HG03097 (cell line): ENCODE results near the gene CFAP74.

Experiments
- ATAC-seq: cut with Tn5 transposase; IDR thresholded peaks from one replicate; pipeline ENCODE4 v1.9.1; 2021; ENCODE audit not compliant: unreplicated experiment, low FRiP score

CFAP74 gene

GRCh38 chr1:2041305-2041704 is 37.7 kb upstream of the CFAP74 start:
- ATAC-seq: no peak

GRCh38 chr1:2039251-2039650 is 35.7 kb upstream of the CFAP74 start:
- no peak for ATAC-seq

GRCh38 chr1:2038229-2038628 is 34.6 kb upstream of the CFAP74 start:
- no peak for ATAC-seq

DNA sequence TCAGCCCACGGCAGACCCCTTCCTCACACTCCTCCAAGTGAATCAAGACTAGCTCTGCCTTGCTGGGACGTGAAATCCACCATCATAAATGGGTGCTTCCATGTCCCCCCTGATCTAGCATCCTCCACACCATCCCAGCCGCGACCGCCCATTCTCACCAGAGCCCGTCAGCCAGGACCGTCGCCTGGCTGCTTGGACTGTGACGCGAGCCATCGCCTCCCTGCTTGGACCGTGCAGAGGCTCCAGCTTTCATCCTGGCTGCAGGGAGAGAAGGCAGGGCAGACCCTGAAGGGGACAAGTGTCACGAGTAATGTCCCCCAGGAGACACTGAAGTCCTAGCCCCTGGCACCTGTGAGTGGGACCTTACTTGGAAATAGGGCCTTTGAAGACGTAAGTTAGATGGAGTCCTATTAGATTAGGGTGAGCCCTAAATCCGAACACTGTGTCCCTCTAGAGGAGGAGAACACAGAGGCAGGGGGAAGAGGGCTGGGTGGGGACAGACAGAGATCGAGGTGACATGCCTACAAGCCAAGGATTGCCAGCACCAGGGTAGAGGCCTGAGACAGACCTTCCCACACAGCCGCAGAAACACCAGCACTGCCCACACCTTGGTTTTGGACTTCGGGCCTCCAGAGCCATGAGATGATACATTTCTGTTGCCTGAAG is 33.9 kb upstream of the CFAP74 start:
- ATAC-seq: no peak

DNA sequence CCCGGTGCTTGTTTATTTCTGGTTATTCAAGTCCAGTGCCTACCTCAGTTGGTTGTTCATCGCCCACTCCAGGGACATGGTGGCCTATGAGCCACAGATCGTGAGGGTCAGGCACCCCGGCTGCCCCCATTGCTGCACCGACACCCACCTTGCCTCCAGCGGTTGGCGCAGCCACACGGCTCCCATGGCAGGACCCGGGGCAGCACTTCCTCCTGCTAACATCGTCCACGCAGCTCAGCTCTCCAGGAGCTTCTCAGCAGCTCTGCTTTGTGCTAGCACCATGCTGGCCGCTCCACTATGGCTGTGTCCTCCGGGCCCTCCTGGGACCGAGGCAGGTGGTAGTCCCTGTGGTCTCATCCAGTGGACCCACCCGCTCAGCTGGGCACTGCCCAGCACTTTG is 32.7 kb upstream of the CFAP74 start:
- ATAC-seq: no peak

- ATAC-seq: no peak
Measured at GRCh38 chr1:2033165-2033564, 29.6 kb upstream of the CFAP74 start.

GRCh38 chr1:2032737-2033136 is 29.2 kb upstream of the CFAP74 start:
- no peak for ATAC-seq

DNA sequence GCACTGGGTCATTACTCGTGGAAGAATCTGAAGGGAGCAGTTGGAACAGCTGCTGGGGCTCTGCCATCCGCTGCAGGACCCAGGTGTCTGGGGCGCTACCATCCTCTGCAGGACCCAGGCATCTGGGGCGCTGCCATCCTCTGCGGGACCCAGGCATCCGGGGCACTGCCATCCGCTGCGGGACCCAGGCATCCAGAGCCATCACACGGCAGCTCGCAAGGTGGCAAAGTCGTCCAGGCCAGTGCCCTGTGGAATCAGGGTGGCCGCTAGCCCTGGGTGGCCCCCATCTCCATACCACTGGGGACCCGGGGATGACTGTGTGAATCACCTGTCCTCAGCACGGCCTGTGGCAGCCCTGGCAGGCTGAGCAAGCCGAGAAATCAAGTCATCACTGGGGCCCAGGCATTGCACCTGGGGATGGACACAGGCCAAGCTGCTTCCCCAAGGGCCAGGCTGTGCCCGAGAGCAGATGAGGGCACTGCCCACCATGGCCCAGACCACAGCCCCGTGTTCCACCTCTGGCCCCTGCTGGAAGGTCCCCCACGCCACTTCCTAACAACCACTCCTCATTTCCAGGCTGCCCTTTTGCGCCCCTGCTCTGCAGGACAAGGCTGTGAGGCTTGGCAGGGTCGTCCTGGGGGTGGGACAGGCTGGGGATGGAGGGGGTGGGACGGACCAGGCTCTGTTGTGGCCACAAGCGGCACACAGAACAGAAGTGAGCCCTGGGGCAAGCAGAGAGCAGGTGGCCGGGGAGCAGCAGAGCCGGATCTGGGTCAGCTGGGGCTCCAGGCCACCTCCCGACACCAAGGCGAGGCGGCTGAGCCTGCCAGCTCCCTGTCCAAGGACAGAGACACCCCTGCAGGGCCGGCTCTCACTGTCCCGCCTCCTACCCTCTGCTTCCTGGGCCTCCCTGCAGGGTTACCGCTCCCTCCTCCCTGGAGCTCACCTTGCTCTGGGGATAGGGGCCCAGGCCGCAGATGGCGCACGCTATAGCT is 28.3 kb upstream of the CFAP74 start:
- ATAC-seq: no peak

GRCh38 chr1:2030076-2030871 is 26.7 kb upstream of the CFAP74 start:
- ATAC-seq: no peak

GRCh38 chr1:2029561-2029960 is 26.0 kb upstream of the CFAP74 start:
- ATAC-seq: no peak

- ATAC-seq: no peak
Measured at GRCh38 chr1:2028870-2029560, 25.4 kb upstream of the CFAP74 start.

DNA sequence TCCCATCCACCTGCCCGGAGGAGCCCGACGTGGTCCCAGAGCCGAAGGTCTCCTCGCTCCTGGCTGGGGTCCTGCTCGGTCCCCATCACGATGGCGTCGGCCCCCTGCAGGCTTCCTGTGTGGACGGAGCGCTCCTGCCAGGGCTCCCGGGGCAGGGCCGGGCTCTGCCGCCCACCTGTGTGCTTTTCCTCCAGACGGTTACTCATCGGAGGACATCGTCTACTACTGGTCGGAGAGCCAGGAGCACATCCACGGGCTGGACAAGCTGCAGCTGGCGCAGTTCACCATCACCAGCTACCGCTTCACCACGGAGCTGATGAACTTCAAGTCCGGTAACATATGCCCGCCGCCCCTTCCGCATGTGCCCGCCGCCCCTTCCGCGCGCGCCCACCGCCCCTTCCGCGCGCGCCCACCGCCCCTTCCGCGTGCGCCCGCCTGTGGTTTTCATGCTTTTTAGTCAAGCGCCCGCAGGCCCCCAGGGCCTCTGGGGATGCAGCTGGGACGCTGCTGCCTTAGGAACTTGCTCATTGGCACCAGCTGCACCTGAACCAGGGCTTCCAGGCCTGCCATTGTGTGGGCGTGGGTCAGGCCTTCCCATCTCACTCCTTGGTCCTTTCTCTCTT is 24.5 kb upstream of the CFAP74 start:
- no peak for ATAC-seq

DNA sequence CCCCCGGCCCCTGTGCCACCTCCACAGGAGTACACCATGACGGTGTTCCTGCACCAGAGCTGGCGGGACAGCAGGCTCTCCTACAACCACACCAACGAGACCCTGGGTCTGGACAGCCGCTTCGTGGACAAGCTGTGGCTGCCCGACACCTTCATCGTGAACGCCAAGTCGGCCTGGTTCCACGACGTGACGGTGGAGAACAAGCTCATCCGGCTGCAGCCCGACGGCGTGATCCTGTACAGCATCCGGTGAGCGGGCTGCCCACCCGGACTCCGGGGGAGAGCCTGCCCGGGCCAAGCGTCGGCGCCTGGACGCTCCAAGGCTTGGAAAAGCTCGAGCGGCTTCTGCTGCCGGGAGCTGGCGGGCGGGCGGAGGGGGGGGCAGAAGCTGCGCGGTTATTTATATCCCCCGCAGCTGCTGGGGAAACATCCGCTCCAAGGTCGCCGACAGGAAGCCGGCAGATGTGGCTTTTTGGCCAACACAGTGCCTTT is 21.9 kb upstream of the CFAP74 start:
- no peak for ATAC-seq

- ATAC-seq: no peak
Measured at GRCh38 chr1:2024887-2025286, 21.3 kb upstream of the CFAP74 start.

DNA sequence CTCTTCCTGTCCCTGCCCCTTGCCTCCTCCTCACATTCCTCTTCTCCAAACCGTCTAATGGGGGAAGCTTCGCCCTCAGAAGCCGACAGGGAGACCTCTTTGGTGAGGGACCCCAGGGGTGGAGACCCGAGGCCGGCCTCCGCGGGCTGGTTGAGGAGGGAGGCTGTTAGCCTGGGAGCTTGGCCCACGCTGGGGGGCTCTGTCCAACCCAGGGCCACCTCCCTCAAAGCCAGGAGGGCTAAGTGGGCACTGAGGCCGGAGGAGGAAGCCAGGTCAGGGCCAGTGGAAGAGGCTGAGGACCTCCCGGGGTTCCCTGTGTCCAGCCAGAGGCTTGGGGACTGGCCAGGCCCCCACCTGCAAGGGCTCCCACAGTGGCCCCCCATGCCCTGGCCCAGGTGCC is 20.9 kb upstream of the CFAP74 start:
- ATAC-seq: no peak

DNA sequence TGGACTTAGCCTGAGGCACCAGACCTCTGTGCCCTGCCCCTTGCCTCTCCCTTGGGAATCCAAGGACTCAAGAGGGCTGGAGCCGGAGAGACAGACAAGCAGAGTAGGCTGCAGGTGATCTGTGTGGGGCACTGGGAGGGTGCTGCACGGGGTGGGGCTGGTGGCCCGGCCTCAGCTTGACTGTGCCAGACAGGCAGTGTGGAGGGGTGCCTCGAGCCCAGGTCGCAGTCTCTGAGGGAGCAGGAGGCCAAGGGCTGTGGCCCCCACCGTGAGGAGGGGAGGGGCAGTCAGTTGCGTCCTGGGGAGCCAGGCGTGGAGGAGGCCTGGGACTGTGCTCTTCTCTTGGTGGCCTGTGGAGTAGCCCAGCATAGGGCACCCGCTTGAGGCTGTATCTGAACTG is 19.6 kb upstream of the CFAP74 start:
- ATAC-seq: no peak

- no peak for ATAC-seq
Measured at GRCh38 chr1:2022063-2022770, 18.6 kb upstream of the CFAP74 start.

GRCh38 chr1:2021550-2021949 is 18.0 kb upstream of the CFAP74 start:
- no peak for ATAC-seq

DNA sequence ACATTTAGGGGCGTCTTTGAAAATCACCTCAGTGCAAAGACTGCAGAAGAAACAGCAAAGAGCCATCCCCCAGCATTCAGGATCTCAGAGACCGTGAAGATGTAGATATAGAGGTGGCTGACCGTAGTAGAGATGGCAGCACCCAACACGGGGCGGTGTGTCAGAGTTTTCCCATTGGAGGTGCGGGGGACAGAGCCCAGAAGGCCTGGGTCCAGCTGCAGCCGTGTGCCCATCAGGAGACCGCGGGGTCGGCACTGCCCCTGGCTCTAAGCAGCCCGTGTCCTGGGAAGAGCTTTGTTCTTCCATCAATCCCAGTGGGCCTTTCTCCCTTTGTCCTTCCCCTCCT is 16.7 kb upstream of the CFAP74 start:
- no peak for ATAC-seq
